WTC11 (cell line): Measurements from ENCODE around the gene TMPRSS5.

Experiments
- AFF4 ChIP-seq: sonication (generic); formaldehyde crosslinking; IDR thresholded peaks from 2 replicates; pipeline ENCODE4 v1.8.1; 2023; ENCODE audit warnings: mild to moderate bottlenecking, missing genetic modification reagents, borderline replicate concordance
- CTCF ChIP-seq: fragments of 200-600 bp; IDR thresholded peaks from 2 replicates; pipeline ENCODE4 v1.8.0; 2022; ENCODE audit warnings: antibody characterized with exemption
- ETV6 ChIP-seq: sonication (generic); formaldehyde crosslinking; IDR thresholded peaks from 2 replicates; pipeline ENCODE4 v1.8.1; 2022; ENCODE audit warnings: mild to moderate bottlenecking, missing genetic modification reagents
- MAX ChIP-seq: sonication (generic); formaldehyde crosslinking; IDR thresholded peaks from 2 replicates; pipeline ENCODE4 v1.8.0; 2022; ENCODE audit warnings: mild to moderate bottlenecking, missing genetic modification reagents
- MYBL2 ChIP-seq: sonication (generic); formaldehyde crosslinking; IDR thresholded peaks from 2 replicates; pipeline ENCODE4 v1.8.1; 2023; ENCODE audit warnings: mild to moderate bottlenecking, moderate library complexity, missing genetic modification reagents
- NR1H2 ChIP-seq: sonication (generic); formaldehyde crosslinking; IDR thresholded peaks from 2 replicates; pipeline ENCODE4 v1.9.0; 2021; ENCODE audit warnings: mild to moderate bottlenecking, moderate library complexity, missing genetic modification reagents
- PREB ChIP-seq: sonication (generic); formaldehyde crosslinking; IDR thresholded peaks from 2 replicates; pipeline ENCODE4 v1.8.1; 2022; ENCODE audit warnings: mild to moderate bottlenecking, missing genetic modification reagents, moderate library complexity, borderline replicate concordance
- SMAD3 ChIP-seq: sonication (generic); formaldehyde crosslinking; IDR thresholded peaks from 2 replicates; pipeline ENCODE4 v1.8.0; 2022; ENCODE audit warnings: missing genetic modification reagents, mild to moderate bottlenecking, borderline replicate concordance
- SMAD4 ChIP-seq: sonication (generic); formaldehyde crosslinking; IDR thresholded peaks from 2 replicates; pipeline ENCODE4 v1.8.0; 2022; ENCODE audit warnings: mild to moderate bottlenecking, missing genetic modification reagents
- SP1 ChIP-seq: sonication (generic); formaldehyde crosslinking; conservative IDR thresholded peaks from 2 replicates; pipeline ENCODE4 v1.8.1; 2022; ENCODE audit warnings: missing genetic modification reagents
- USF2 ChIP-seq: sonication (generic); formaldehyde crosslinking; IDR thresholded peaks from 2 replicates; pipeline ENCODE4 v1.8.1; 2023; ENCODE audit warnings: mild to moderate bottlenecking, missing genetic modification reagents, moderate library complexity
- ZNF423 ChIP-seq: fragments of 250-450 bp; sonication (Bioruptor Pico); IDR thresholded peaks from 2 replicates; pipeline ENCODE4 v2.1.2; 2022; ENCODE audit warnings: mild to moderate bottlenecking, moderate library complexity

GRCh38 chr11:113685654-113686359 lies 20.3 kb downstream of the TMPRSS5 start:
- TF ChIP-seq CTCF (no peak), PREB (CRISPR knock-in tag) (no peak), AFF4 (CRISPR knock-in tag) (no peak), MAX (no peak), USF2 (CRISPR knock-in tag) (no peak), SP1 (CRISPR knock-in tag) (no peak), ZNF423 (no peak), SMAD4 (no peak), MYBL2 (CRISPR knock-in tag) (no peak), NR1H2 (CRISPR knock-in tag) (no peak), SMAD3 (CRISPR knock-in tag) (no peak), ETV6 (no peak)
